ENCODE measurements around the gene GDPD3. TPM values are rescaled to one million over a fixed set of nuclear protein-coding genes. Genes with fewer than 3 reads are reported as not detected.
"Not testable (repeated sequence)": the region's sequence is repeated elsewhere in the genome, so short reads cannot be mapped to it uniquely, and the experiment has no call there.

GDPD3 gene
- total and polyA plus RNA-seq, 2 experiments from 2014 or later = 0.72 to 2.0 TPM

- H3K27me3 ChIP-seq = no peaks in the 10 kb centered on the region
- H3K36me3 ChIP-seq = no peaks in the 10 kb centered on the region
- H3K4me1 ChIP-seq (ENCODE audit: low read depth) = no peaks in the 10 kb centered on the region
- DNase-seq (ENCODE audit: low read depth in 1 of 2, low spot score in 1 of 2) = no peak
- no peak overlapping the region for H3K4me3 ChIP-seq
- H3K9me3 ChIP-seq (ENCODE audit: low read depth) = no peaks in the 10 kb centered on the region
- H3K27ac ChIP-seq = no peak overlapping the region
- TF ChIP-seq CTCF (IDR thresholded peaks at IDR 0.05; ENCODE audit: low read depth, low read length) = no peak
Measured at GRCh38 chr16:30136971-30137605, 23.8 kb upstream of the GDPD3 start.

- Histone ChIP-seq H3K36me3 (no peaks in the 10 kb centered on the region), H3K27ac (no peak overlapping the region), H3K9me3 (ENCODE audit: low read depth) (no peaks in the 10 kb centered on the region), H3K4me3 (no peak overlapping the region), H3K4me1 (ENCODE audit: low read depth) (no peaks in the 10 kb centered on the region), H3K27me3 (no peaks in the 10 kb centered on the region)
- DNase-seq (ENCODE audit: low read depth in 1 of 2, low spot score in 1 of 2) = no peak
- TF ChIP-seq CTCF (IDR thresholded peaks at IDR 0.05; ENCODE audit: low read depth, low read length) = no peak
Measured at GRCh38 chr16:30132591-30132990, 19.3 kb upstream of the GDPD3 start.

GRCh38 chr16:30131869-30132475 is 18.6 kb upstream of the GDPD3 start:
- H3K9me3 ChIP-seq (ENCODE audit: low read depth) = no peaks in the 10 kb centered on the region
- DNase-seq (ENCODE audit: low read depth in 1 of 2, low spot score in 1 of 2) = peak in 1 of 2 donors; percentile 55
- no peak for TF ChIP-seq CTCF (IDR thresholded peaks at IDR 0.05; ENCODE audit: low read depth, low read length)

GRCh38 chr16:30127993-30128392 is 14.7 kb upstream of the GDPD3 start:
- no peak overlapping the region for H3K4me3 ChIP-seq
- H3K36me3 ChIP-seq = no peaks in the 10 kb centered on the region
- TF ChIP-seq CTCF (IDR thresholded peaks at IDR 0.05; ENCODE audit: low read depth, low read length) = no peak
- DNase-seq (ENCODE audit: low read depth in 1 of 2, low spot score in 1 of 2) = no peak
- H3K4me1 ChIP-seq (ENCODE audit: low read depth) = no peaks in the 10 kb centered on the region
- no peaks in the 10 kb centered on the region for H3K27me3 ChIP-seq
- H3K9me3 ChIP-seq (ENCODE audit: low read depth) = no peaks in the 10 kb centered on the region
- H3K27ac ChIP-seq = no peak overlapping the region

More at GRCh38 chr16:30131869-30132475, 18.6 kb upstream of the GDPD3 start:
- Histone ChIP-seq H3K36me3 (no peaks in the 10 kb centered on the region), H3K4me1 (ENCODE audit: low read depth) (no peaks in the 10 kb centered on the region), H3K4me3 (no peak overlapping the region), H3K27me3 (no peaks in the 10 kb centered on the region), H3K27ac (no peak overlapping the region)

GRCh38 chr16:30125690-30126089 is 12.4 kb upstream of the GDPD3 start:
- H3K9me3 ChIP-seq (ENCODE audit: low read depth); H3K36me3 ChIP-seq; H3K4me1 ChIP-seq (ENCODE audit: low read depth); H3K27ac ChIP-seq; H3K4me3 ChIP-seq; DNase-seq (ENCODE audit: low read depth in 1 of 2, low spot score in 1 of 2); H3K27me3 ChIP-seq: not testable (repeated sequence)

- TF ChIP-seq CTCF (IDR thresholded peaks at IDR 0.05; ENCODE audit: low read depth, low read length) = no peak
- Histone ChIP-seq H3K36me3 (no peaks in the 10 kb centered on the region), H3K27me3 (no peaks in the 10 kb centered on the region), H3K4me3 (no peak overlapping the region), H3K9me3 (ENCODE audit: low read depth) (no peaks in the 10 kb centered on the region), H3K27ac (no peak overlapping the region), H3K4me1 (ENCODE audit: low read depth) (no peaks in the 10 kb centered on the region)
- no peak for DNase-seq (ENCODE audit: low read depth in 1 of 2, low spot score in 1 of 2)
Measured at GRCh38 chr16:30124985-30125379, 11.6 kb upstream of the GDPD3 start.

Data from cardiac muscle cell (in vitro differentiated cells and primary cell).